NCI-H1105 (cell line): ENCODE results near the gene TRHDE.

Source experiments
- DNase-seq: peaks from one replicate; lab custom pipeline; 2025; lab: John Stamatoyannopoulos, UW

Gene TRHDE

DNA sequence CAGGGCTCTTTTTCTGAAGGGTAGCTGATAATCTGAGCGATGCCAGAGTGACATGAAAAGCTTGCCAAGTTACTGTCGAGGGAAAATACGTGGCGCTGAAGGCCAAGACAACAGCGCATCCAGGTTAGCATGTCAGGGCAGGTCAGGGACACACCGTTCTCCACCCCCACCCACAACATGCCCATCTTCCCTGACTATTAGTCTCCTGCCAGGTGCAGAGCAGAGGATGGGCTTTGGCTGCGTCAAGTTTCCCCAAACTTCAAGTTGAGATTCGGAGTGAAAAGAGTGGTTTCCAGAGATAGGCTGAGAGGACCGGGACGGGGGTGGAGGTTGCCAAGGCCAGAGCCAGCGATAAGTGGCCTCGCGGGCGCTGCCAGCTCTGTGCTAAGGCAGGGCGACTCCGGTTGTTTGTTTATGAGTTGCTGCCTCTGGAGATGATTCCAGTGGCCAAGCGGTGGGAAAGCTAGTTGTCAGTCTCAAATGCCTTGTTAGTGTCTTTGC is 1.7 kb downstream of the TRHDE start:
- peak; percentile 59 for DNase-seq

DNA sequence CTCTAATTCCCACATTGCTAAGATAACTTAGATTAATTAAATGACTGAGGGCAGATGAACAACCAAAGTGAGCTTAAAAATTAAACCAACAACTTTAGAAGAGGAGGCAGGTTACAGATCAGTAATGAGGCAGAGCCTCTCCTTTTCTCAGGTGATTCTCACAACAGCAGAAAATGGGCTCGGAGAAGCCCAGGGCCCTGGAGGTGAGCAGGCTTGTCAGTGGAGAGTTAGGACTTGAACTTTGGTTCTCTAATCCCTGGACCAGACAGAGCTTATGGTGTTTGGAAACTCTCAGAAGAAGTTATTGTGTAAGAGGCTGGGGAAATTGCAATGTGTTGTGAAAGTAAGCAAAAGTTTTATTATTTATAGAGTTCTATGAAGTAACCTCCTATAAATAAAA is 2.8 kb downstream of the TRHDE start:
- no peak for DNase-seq

DNA sequence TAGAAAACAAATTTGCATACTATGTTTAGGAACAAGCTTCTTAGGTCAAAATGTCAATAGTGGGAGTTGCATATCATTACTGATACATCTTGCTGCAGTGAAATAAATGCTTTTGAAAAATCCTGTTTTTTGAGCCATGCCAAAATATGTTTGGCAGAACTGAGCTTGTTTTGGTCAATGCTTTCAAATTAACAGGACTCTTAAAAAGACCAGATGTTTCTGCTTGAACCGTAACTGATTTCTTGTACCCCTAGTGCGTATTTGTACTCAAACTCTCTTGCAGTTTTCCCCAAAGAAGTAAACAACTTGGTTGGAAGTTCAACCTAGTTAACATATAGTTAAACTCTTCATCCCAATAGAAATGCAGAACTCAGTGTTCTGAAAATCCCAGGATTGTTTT is 3.4 kb downstream of the TRHDE start:
- no peak for DNase-seq

DNA sequence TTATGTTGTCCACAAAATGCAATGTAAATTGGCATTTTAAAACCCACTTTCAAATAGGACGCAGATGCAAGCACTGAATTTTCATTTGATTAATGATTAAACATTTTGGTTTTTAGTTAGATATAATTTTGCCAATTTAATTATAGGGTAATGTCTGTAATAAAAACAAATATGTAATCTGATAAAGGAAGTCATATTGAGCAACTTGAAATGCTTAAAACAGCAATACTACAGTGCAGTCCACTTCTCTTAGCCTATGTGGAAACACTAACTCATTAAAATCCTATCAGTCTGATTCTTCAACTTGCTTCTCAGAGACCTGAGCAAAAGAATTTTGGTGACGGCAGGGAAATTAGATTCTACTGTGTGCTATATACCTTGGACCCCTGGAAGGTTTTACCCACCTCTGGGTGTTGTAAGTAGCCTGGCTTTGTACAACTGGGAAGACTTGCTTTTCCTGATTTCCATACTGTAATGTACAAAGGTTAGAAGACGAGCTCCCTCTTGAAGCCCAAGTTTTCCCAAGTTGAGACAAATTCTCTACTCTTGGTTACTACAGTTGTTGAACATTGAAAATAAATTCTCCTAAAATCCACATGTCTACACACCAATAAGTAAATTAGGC is 4.1 kb downstream of the TRHDE start:
- no peak for DNase-seq

DNA sequence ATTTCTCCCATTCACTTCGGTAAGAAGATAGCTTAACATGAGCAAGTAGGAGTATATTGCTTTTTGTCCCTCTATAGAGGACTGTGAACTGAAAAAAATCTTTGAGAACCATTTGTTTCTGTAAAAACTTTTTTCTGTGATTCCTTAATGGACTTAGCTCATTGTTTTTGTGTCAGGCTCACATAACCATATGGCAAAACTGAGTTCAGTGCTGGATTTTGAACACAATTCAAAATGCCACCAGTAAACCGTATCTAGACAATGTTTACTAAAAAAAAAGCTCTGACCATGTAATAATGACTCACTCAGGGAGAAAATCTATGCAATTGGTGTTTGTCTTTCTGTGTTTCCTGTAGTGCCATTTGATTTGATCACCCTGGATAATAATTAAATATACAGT is 5.2 kb downstream of the TRHDE start:
- DNase-seq = no peak

GRCh38 chr12:72278894-72279293 is 6.7 kb downstream of the TRHDE start:
- DNase-seq = no peak

GRCh38 chr12:72281126-72281525 is 9.0 kb downstream of the TRHDE start:
- no peak for DNase-seq

DNA sequence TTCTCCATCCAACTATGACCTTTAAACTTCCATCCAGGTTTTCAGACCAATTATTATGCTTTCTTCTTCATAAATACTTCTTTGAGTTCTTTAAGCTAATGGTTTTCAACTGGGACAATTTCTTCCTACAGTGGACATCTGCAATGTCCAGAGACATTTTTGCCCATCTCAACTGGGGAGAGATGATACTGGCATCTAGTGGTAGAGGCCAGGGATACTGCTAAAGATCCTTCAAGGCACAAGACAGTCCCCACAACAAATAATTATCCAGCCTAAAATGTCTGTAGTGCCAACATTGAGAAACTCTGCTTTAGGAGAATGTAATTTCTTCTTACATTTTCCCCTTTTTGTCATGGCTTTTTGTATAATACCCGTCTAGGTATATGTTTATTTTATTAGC is 10.6 kb downstream of the TRHDE start:
- no peak for DNase-seq

- no peak for DNase-seq
Measured at GRCh38 chr12:72285861-72286260, 13.7 kb downstream of the TRHDE start.

GRCh38 chr12:72286526-72286925 is 14.4 kb downstream of the TRHDE start:
- DNase-seq = no peak

GRCh38 chr12:72288436-72288835 is 16.3 kb downstream of the TRHDE start:
- no peak for DNase-seq

DNA sequence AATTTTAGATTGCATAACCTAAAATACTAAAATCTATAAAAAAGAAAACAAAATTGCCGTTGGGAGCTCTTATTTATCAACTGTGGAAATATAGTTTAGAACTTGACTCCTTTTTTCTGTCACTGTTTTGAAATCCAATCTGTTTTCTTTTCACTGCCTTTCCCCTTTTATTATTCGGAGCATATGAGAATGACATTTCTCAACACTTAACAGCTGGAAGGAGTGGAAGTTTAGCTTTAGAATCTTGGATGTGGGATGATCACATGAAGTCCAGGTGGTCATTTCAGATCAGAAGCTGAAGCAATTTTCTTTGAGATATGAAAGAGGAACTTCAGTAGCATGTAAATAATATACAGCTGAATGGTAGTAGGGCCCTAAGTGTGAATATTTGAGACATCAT is 16.7 kb downstream of the TRHDE start:
- DNase-seq = no peak

DNA sequence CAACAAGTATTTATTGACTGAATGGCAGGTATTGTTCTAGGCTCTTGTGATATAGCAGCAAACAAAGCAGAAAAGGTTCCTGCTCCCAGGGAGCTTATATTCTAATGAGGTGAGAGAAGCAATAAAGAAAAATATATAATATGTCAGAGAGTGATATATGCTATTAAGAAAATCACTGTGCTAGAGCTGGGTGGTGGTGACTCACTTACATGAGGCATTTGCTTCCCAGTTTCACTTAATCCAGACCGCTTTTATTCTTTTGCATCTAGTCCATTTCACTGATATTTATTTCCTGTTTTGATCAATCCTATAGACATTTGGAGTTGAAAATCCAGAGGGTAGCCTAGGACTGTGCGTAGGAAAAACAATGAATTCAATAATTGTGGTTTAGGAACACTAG is 17.5 kb downstream of the TRHDE start:
- DNase-seq = no peak

GRCh38 chr12:72291175-72291574 is 19.0 kb downstream of the TRHDE start:
- no peak for DNase-seq

GRCh38 chr12:72293701-72294100 is 21.5 kb downstream of the TRHDE start:
- no peak for DNase-seq

GRCh38 chr12:72295101-72295500 is 22.9 kb downstream of the TRHDE start:
- DNase-seq = no peak

DNA sequence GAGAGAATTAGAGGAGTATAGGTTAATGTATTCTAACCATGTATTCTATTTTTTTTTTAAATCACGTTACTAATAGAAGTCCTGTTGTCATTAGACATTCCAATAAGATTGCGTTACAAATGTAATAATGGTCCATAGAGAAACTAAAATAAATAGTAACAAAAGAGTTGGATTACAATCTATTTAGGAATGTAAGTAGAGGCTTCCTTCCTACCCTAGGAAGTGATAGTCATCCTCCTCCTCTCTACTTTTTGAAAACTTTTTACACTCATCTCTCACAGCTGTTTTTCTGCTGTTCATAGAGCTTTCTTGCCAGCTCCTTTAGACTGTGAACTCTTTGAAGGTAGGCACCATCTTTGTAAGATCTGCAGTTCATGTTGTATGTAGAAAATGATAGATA is 23.6 kb downstream of the TRHDE start:
- DNase-seq = no peak

DNA sequence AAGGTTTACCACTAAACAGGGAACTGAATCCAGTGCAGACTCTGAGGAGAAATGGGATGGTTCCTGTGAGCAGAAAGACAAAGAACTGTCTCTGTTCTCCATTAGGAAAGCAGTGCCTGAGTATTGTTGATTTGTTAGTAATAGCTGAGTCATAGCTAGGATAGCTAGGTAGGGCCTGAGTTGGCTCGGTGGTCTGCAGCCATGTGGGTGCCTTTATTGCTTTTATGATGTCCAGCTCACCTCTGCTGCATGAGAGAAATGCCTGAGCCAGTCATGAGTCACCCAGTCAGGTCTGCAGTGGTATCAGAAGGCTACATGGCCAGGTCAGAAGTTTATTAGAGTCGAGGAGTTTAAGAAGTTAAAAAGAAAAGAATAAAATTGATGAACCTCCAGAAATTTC is 24.2 kb downstream of the TRHDE start:
- DNase-seq = no peak

GRCh38 chr12:72297666-72298065 is 25.5 kb downstream of the TRHDE start:
- DNase-seq = no peak

GRCh38 chr12:72300728-72301127 is 28.6 kb downstream of the TRHDE start:
- no peak for DNase-seq

DNA sequence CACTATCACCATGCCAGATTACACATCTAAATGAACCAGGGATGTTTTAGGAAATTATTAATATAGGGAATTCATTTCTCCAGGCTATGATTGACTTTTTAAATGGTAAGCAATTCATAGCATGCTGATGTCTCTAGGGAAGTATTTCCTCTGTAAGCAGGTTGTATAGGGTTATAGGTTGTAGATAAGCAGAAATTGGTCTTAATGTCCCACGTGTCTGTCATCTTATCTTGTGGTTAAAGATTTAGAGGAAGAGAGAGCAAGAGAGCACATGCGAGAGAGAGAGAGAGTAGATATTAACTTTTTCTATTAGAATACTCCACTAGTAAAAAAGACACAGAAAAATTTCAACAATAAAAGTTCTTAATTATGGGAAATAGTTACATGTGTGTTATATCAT is 32.6 kb downstream of the TRHDE start:
- no peak for DNase-seq

DNA sequence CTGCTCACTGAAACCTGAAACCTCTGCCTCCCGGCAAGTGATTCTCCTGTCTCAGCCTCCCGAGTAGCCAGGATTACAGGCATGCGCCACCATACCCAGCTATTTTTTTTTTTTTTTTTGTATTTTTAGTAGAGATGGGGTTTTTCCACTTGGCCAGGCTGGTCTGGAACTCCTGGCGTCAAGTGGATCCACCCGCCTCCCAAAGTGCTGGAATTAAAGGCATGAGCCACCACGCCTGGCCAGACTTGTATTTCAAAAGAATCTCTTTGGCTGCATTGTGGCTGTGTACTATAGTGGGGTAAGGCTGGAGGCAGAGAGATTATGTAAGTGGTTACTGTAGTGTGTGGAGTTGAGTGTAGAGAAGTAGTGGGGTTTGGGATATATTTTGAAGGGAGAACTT is 35.1 kb downstream of the TRHDE start:
- DNase-seq = no peak

DNA sequence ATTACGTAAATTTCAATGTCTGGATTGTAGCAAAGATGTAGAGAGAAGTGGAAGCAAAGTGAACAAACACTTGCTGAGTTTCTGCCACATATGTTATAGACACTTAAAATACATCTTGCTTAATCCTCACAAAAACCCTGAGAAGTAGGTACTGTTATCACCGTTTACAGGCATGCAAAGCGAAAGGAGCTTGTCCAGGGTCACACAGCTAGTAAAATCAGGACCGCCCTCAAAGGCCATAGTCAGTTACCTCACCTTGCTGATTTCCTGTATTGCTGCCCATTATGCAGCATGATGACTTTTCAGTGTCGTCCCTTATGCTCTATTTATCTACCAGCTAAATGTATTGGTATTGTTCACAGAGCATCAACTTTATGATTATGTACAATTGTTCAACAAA is 39.8 kb downstream of the TRHDE start:
- no peak for DNase-seq

DNA sequence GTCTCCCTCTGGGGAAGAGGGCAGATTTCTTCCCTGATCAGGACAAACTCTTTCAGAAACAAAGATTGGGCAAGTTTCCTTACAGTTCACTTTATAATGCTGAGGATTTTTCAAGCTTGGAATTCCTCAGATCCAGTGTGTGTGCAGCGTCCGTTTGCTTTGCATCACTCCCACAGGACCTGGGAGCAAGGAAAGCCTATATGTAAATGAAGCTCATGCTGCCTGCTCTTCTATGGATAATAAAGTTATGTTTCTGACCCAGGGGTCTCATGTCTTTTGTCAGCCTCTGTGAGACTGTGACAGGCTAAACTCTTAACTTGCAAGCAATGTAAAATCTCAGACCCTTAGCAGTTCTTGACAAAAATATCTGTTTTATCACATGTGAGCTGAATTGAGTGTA is 41.6 kb downstream of the TRHDE start:
- no peak for DNase-seq

- DNase-seq = no peak
Measured at GRCh38 chr12:72315858-72316257, 43.7 kb downstream of the TRHDE start.
